ENCODE results near the gene SMIM44.

The SMIM44 gene

GRCh38 chr19:3433805-3434540 is 49.3 kb downstream of the SMIM44 start:
- Histone ChIP-seq H3K4me3 (ENCODE audit: insufficient read depth, low read length, poor library complexity, severe bottlenecking) (peak overlapping the region; percentile 67), H3K79me2 (ENCODE audit: insufficient read depth, low read length) (no peaks in the 10 kb centered on the region), H3K9ac (ENCODE audit: low read length) (peak overlapping the region; percentile 95), H3F3A (ENCODE audit: insufficient read depth) (no peaks in the 10 kb centered on the region), H3K27ac (ENCODE audit: low read depth, low read length) (no peak overlapping the region), H3K36me3 (ENCODE audit: low read length) (no peaks in the 10 kb centered on the region), H3K4me2 (ENCODE audit: low read depth, low read length, poor library complexity, severe bottlenecking) (peak overlapping the region; percentile 94), H3K27me3 (ENCODE audit: low read length) (no peaks in the 10 kb centered on the region), H3K9me2 (replicated peaks; ENCODE audit: insufficient read depth, low read length) (no peaks in the 10 kb centered on the region), H2AFZ (ENCODE audit: low read depth, low read length, severe bottlenecking) (peak overlapping the region; percentile 93), H4K20me1 (ENCODE audit: low read depth, low read length) (no peaks in the 10 kb centered on the region), H3K9me3 (ENCODE audit: insufficient read depth, low read length) (no peaks in the 10 kb centered on the region)
- TF ChIP-seq EZH2phosphoT487 (conservative IDR thresholded peaks at IDR 0.05; ENCODE audit: low read length) = no peak
- no peak for TF ChIP-seq CTCF (IDR thresholded peaks at IDR 0.05; ENCODE audit: insufficient read depth, low read length, poor library complexity, severe bottlenecking)

- no peak overlapping the region for H3K27ac ChIP-seq (ENCODE audit: low read depth, low read length)
- H3K79me2 ChIP-seq (ENCODE audit: insufficient read depth, low read length) = no peaks in the 10 kb centered on the region
- H3K9ac ChIP-seq (ENCODE audit: low read length) = no peak overlapping the region
- no peak for TF ChIP-seq EZH2phosphoT487 (conservative IDR thresholded peaks at IDR 0.05; ENCODE audit: low read length)
- no peak for TF ChIP-seq CTCF (IDR thresholded peaks at IDR 0.05; ENCODE audit: insufficient read depth, low read length, poor library complexity, severe bottlenecking)
- H3K9me2 ChIP-seq (replicated peaks; ENCODE audit: insufficient read depth, low read length) = no peaks in the 10 kb centered on the region
- no peak overlapping the region for H3K4me3 ChIP-seq (ENCODE audit: insufficient read depth, low read length, poor library complexity, severe bottlenecking)
- no peaks in the 10 kb centered on the region for H3K36me3 ChIP-seq (ENCODE audit: low read length)
- no peaks in the 10 kb centered on the region for H3K9me3 ChIP-seq (ENCODE audit: insufficient read depth, low read length)
- H3K4me2 ChIP-seq (ENCODE audit: low read depth, low read length, poor library complexity, severe bottlenecking) = no peak overlapping the region
- no peaks in the 10 kb centered on the region for H3F3A ChIP-seq (ENCODE audit: insufficient read depth)
- H3K27me3 ChIP-seq (ENCODE audit: low read length) = no peaks in the 10 kb centered on the region
- H2AFZ ChIP-seq (ENCODE audit: low read depth, low read length, severe bottlenecking) = no peak overlapping the region
- no peaks in the 10 kb centered on the region for H4K20me1 ChIP-seq (ENCODE audit: low read depth, low read length)
These were observed 49.9 kb downstream of the SMIM44 start for GRCh38 chr19:3433313-3433712.
